GM23248 (cell line): ENCODE results near the gene DPP6. TPM values are rescaled to one million over a fixed set of nuclear protein-coding genes. Genes with fewer than 3 reads are reported as not detected.

Source experiments
- DNase-seq: peaks from one replicate; pipeline ENCODE4 v3.0.0-alpha.2; 2015
- H2AFZ ChIP-seq: fragments of 200-600 bp; sonication (generic); 2 replicates; pipeline ENCODE4 v1.6.1; 2016; ENCODE audit warnings: antibody characterized with exemption
- H3F3A ChIP-seq: fragments of 200-600 bp; sonication (generic); 2 replicates; pipeline ENCODE4 v1.6.1; 2016; ENCODE audit warnings: mild to moderate bottlenecking, antibody characterized with exemption, mixed run types; ENCODE audit not compliant: insufficient read depth
- H3K27ac ChIP-seq: fragments of 200-600 bp; sonication (generic); 2 replicates; pipeline ENCODE4 v1.5.1; 2016; ENCODE audit warnings: mild to moderate bottlenecking
- H3K27me3 ChIP-seq: fragments of 200-600 bp; sonication (generic); replicated peaks from 2 replicates; pipeline ENCODE4 v1.6.1; 2016; ENCODE audit warnings: mild to moderate bottlenecking; ENCODE audit not compliant: insufficient read depth
- H3K36me3 ChIP-seq: fragments of 200-600 bp; sonication (generic); 2 replicates; pipeline ENCODE4 v1.6.1; 2016; ENCODE audit warnings: low read depth, mild to moderate bottlenecking
- H3K4me1 ChIP-seq: fragments of 200-600 bp; sonication (generic); 2 replicates; pipeline ENCODE4 v1.6.1; 2016; ENCODE audit warnings: mild to moderate bottlenecking; ENCODE audit not compliant: insufficient read depth
- H3K4me2 ChIP-seq: fragments of 200-600 bp; sonication (generic); one replicate; pipeline ENCODE4 v1.6.1; 2016; ENCODE audit warnings: mild to moderate bottlenecking; ENCODE audit not compliant: unreplicated experiment
- H3K4me3 ChIP-seq: fragments of 200-600 bp; sonication (generic); 2 replicates; pipeline ENCODE4 v1.5.1; 2016; ENCODE audit warnings: mild to moderate bottlenecking
- H3K79me2 ChIP-seq: fragments of 200-600 bp; sonication (generic); 2 replicates; pipeline ENCODE4 v1.6.1; 2016; ENCODE audit warnings: mild to moderate bottlenecking; ENCODE audit not compliant: insufficient read depth
- H3K9ac ChIP-seq: fragments of 200-600 bp; sonication (generic); 2 replicates; pipeline ENCODE4 v1.6.1; 2016; ENCODE audit warnings: mild to moderate bottlenecking
- H3K9me2 ChIP-seq: fragments of 200-600 bp; sonication (generic); 2 replicates; pipeline ENCODE4 v1.6.1; 2016; ENCODE audit warnings: mixed run types, mild to moderate bottlenecking, moderate library complexity; ENCODE audit not compliant: insufficient read depth
- H3K9me3 ChIP-seq: fragments of 200-600 bp; sonication (generic); one replicate; pipeline ENCODE4 v1.6.1; 2017; ENCODE audit warnings: low read depth
- H4K20me1 ChIP-seq: fragments of 200-600 bp; sonication (generic); 2 replicates; pipeline ENCODE4 v1.6.0; 2016; ENCODE audit not compliant: insufficient read depth
- EZH2 ChIP-seq: fragments of 200-600 bp; sonication (generic); IDR thresholded peaks from 2 replicates; pipeline ENCODE4 v1.6.1; 2018; ENCODE audit warnings: antibody characterized with exemption, mild to moderate bottlenecking; ENCODE audit not compliant: insufficient read depth, poor library complexity, severe bottlenecking
- EZH2phosphoT487 ChIP-seq: fragments of 200-600 bp; sonication (generic); IDR thresholded peaks from 2 replicates; pipeline ENCODE4 v1.6.1; 2018; ENCODE audit warnings: antibody characterized with exemption, moderate library complexity, mild to moderate bottlenecking, low read depth; ENCODE audit not compliant: insufficient read depth
- WGBS, 2 experiments: methylation state at CpG; one replicate each; pipeline ENCODE4 v1.1.6; 2015 to 2017; ENCODE audit warnings: low lambda C conversion rate in 2 of 2, low coverage in 1 of 2; ENCODE audit errors: missing lambda C conversion rate in 2 of 2; 5-methylcytosine and 5-hydroxymethylcytosine counted together
- in situ Hi-C: fragments of 300-500 bp; cut with MboI; formaldehyde crosslinking; loops from 2 replicates; pipeline ENCODE4 v1.15.0; 2020
- polyA plus RNA-seq: library from polyadenylated mRNA; unstranded; fragments of >200 nt; fragmentation: Nextera tagmentation; extraction: Ambion mirVana; gene quantifications from 2 replicates; pipeline ENCODE4 v1.2.1, GENCODE V29; 2016
- total RNA-seq: library from RNA; depleted of rRNA; stranded (reverse); fragments of >200 nt; shearing (Covaris generic); gene quantifications from 2 replicates; pipeline ENCODE4 v1.2.3, GENCODE V29; 2014

DPP6 gene
- total and polyA plus RNA-seq, 2 experiments from 2014 or later: not detected

DNA sequence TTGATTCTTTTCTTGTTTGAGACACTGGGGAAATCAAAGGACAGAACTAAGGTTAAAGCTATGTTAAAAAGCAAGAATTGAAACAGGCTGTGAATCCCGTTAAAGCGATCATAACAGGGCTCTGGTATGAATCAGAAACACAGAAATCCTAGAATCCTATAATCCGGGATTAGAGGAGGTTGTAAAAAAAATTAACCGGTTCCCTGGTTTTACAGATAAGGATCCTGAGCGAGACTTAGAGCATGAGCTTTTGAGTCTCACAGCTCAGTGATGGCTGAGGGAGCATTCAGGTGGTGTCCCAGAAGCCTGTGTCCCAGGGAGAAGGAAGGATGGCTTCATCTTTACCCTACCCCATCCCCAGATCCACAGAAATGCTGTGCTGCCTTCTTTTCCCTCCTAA is 489.4 kb downstream of the DPP6 start:
- Histone ChIP-seq H3K27ac (no peak overlapping the region), H3K4me2 (no peak overlapping the region), H3K4me1 (no peaks in the 10 kb centered on the region), H3K9ac (no peak overlapping the region), H3K9me2 (no peaks in the 10 kb centered on the region), H3F3A (no peaks in the 10 kb centered on the region), H3K9me3 (no peaks in the 10 kb centered on the region), H3K36me3 (no peaks in the 10 kb centered on the region), H3K4me3 (no peak overlapping the region), H3K27me3 (no peaks in the 10 kb centered on the region; the same call in 1 of the 2 replicates), H4K20me1 (no peaks in the 10 kb centered on the region), H3K79me2 (no peaks in the 10 kb centered on the region), H2AFZ (no peak overlapping the region)
- no peak for DNase-seq
- in situ Hi-C loops: no loop called here
- TF ChIP-seq EZH2phosphoT487 (no peak), EZH2 (no peak)
- WGBS, 2 experiments: 22 to 25% methylated on average over 5 of the region's 5 CpGs

DNA sequence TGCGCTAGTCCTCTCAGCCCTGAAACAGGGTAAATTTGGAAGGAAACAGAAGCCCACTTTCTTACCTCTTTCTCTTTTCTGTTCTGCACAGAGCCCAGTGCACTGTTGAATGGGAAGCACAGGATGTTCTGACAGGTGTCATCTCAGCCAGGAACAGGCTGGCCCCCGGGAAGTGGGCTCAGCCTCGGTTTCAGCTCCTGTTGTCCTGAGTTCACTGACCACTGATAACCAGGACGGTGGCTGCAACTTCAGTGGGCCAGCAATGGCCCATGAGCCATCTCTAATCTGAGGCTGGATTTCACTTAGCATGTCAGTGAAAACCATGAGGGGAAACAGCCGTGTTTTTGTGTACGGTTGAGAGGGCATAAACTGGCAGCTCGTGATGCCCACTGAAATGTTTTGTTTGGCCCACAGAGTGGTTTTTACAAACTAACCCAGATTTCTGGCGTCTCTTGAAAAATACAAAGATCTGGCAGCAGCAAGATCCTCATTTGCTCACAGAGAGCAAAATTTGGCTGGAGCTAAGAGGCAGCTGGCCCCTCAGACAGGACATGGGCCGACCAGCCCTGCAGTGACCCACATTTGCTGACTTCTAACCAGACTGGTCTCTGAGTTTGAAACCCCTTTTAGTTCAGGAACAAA is 494.9 kb downstream of the DPP6 start:
- H4K20me1 ChIP-seq: no peaks in the 10 kb centered on the region
- in situ Hi-C loops: no loop called here
- no peak overlapping the region for H3K4me2 ChIP-seq
- TF ChIP-seq EZH2 (no peak), EZH2phosphoT487 (no peak)
- no peak overlapping the region for H3K9ac ChIP-seq
- DNase-seq: no peak
- 11 to 16% methylated on average over 9 of the region's 9 CpGs for WGBS, 2 experiments
- H3K9me2 ChIP-seq: no peaks in the 10 kb centered on the region
- H3K4me3 ChIP-seq: no peak overlapping the region
- no peaks in the 10 kb centered on the region for H3K9me3 ChIP-seq
- no peak overlapping the region for H2AFZ ChIP-seq
- no peaks in the 10 kb centered on the region; the same call in 1 of the 2 replicates for H3K27me3 ChIP-seq
- H3K79me2 ChIP-seq: no peaks in the 10 kb centered on the region
- no peaks in the 10 kb centered on the region for H3K4me1 ChIP-seq
- no peaks in the 10 kb centered on the region for H3K36me3 ChIP-seq
- no peaks in the 10 kb centered on the region for H3F3A ChIP-seq
- no peak overlapping the region for H3K27ac ChIP-seq

DNA sequence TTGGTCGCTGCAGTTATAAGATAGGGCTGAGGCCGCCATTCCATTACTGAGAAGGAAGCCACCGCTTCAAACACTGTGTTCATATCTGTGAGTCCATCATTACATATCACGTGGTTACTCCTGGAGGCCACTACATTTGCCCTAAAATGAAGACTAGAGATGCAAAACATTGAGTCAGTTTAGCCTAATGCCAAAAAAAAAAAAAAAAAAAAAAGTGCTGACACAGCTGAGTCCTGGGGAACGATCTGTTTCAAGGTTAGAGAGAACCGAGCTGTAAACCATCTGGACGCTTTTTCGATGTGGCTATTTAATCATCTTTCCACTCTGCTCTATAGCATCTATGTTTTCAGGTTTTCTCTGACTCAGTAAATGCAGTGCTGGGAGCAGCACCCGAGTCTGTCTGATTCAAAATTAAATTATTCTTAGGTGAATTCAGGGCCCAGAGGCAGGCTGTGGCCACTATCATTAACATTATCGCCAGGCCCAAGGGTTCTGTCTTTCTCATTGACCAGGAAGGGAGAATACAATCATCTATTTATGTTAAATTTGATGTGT is 501.6 kb downstream of the DPP6 start:
- no peaks in the 10 kb centered on the region for H3K36me3 ChIP-seq
- no peak overlapping the region for H3K27ac ChIP-seq
- H3K4me3 ChIP-seq: no peak overlapping the region
- TF ChIP-seq EZH2 (no peak), EZH2phosphoT487 (no peak)
- H3K9ac ChIP-seq: no peak overlapping the region
- DNase-seq: no peak
- H3K27me3 ChIP-seq: no peaks in the 10 kb centered on the region
- H3K9me2 ChIP-seq: no peaks in the 10 kb centered on the region
- H3K4me1 ChIP-seq: no peaks in the 10 kb centered on the region
- H3K9me3 ChIP-seq: no peaks in the 10 kb centered on the region
- no peaks in the 10 kb centered on the region for H3K79me2 ChIP-seq
- no peak overlapping the region for H2AFZ ChIP-seq
- 28 to 29% methylated on average over 10 of the region's 10 CpGs for WGBS, 2 experiments
- no peaks in the 10 kb centered on the region for H3F3A ChIP-seq
- no peak overlapping the region for H3K4me2 ChIP-seq
- H4K20me1 ChIP-seq: no peaks in the 10 kb centered on the region
- in situ Hi-C loops: no loop called here

GRCh38 chr7:154559454-154559853 is 507.3 kb downstream of the DPP6 start:
- no peak for DNase-seq
- H3K4me1 ChIP-seq: no peaks in the 10 kb centered on the region
- no peaks in the 10 kb centered on the region for H3K36me3 ChIP-seq
- no peak overlapping the region for H3K27ac ChIP-seq
- H3K9me2 ChIP-seq: no peaks in the 10 kb centered on the region
- H3K9ac ChIP-seq: no peak overlapping the region
- 24 to 37% methylated on average over 3 of the region's 3 CpGs for WGBS, 2 experiments
- H3K9me3 ChIP-seq: peaks cover 4% of the 10 kb centered on the region
- in situ Hi-C loops: no loop called here
- no peak overlapping the region for H3K4me2 ChIP-seq
- TF ChIP-seq EZH2phosphoT487: no peak
- no peak for TF ChIP-seq EZH2
- H4K20me1 ChIP-seq: no peaks in the 10 kb centered on the region
- H3K79me2 ChIP-seq: no peaks in the 10 kb centered on the region
- H2AFZ ChIP-seq: no peak overlapping the region
- no peak overlapping the region for H3K4me3 ChIP-seq
- no peaks in the 10 kb centered on the region for H3F3A ChIP-seq
- H3K27me3 ChIP-seq: no peaks in the 10 kb centered on the region
